Activated T-cell treated with anti-CD3 and anti-CD28 coated beads, Interleukin-2, amount 50 U/mL, for 4 hours (primary cell): ENCODE data around the gene MORC2. TPM values are rescaled to one million over a fixed set of nuclear protein-coding genes. Genes with fewer than 3 reads are reported as not detected.

Source experiments
- total RNA-seq, 3 donors: library from RNA; stranded (reverse); gene quantifications; one replicate each; pipeline ENCODE4 v1.2.1, GENCODE V29; 2021

MORC2 gene
- total RNA-seq, 3 donors from 2014 or later, result 26.9 to 27.7 (median 27.6) TPM

Other genes starting within 250 kb of the MORC2 start
- gene TUG1, start 491 bp upstream of the MORC2 start, total RNA-seq, result 10 to 100 TPM; 33.8 to 43.6 (median 36.3) TPM
- gene SMTN, start 112.5 kb upstream of the MORC2 start, total RNA-seq, result 10 to 100 TPM in 1 of 3 donors, 1 to 10 TPM in 2; 8.9 to 10.4 (median 9.4) TPM
- 10 to 100 TPM in 2 of 3 donors, 1 to 10 TPM in 1; 8.1 to 19.2 (median 12.1) TPM for gene SELENOM, start 138.8 kb upstream of the MORC2 start, total RNA-seq
- under 1 TPM in 2 of 3 donors, not detected in 1; 0.16 to 0.21 TPM for gene INPP5J, start 154.2 kb upstream of the MORC2 start, total RNA-seq
- gene PLA2G3, start 171.7 kb upstream of the MORC2 start, total RNA-seq, result not detected
- gene RNF185, start 191.4 kb upstream of the MORC2 start, total RNA-seq, result 10 to 100 TPM; 25.3 to 34.1 (median 29.9) TPM
- gene LIMK2, start 243.5 kb upstream of the MORC2 start, total RNA-seq, result 10 to 100 TPM; 18.6 to 22.6 (median 20.6) TPM